22Rv1 (cell line): ENCODE measurements around the gene TJP3.

ENCODE experiments used
- H3K27ac ChIP-seq: fragments of 450-650 bp; 2 replicates; pipeline ENCODE4 v1.5.1; 2017
- ZFX ChIP-seq: fragments of 450-650 bp; IDR thresholded peaks from 2 replicates; pipeline ENCODE4 v1.6.1; 2017; ENCODE audit warnings: antibody characterized with exemption, borderline replicate concordance
- TF ChIP-seq, protein P1 (sequence below): fragments of 450-650 bp; IDR thresholded peaks from 2 replicates; pipeline ENCODE4 v1.5.1; 2017; ENCODE audit warnings: mild to moderate bottlenecking

The TJP3 gene

DNA sequence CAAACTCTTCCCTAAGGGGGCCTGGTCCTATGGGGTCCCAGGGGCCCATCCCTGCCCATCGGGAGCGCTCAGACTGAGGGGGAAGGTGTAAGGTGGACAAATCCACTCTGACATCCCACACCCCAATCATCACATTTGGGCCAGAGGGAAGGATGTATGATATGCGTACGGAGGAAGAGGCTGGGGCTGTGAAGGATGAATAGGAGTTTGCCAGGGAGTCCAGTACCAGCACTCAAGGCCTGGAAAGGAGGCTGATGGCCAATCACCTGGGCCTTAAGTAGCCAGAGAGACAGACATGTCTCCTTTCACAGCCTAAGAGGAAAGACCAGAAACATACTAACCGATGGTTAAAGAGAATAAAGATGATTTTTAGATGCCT, 14.9 kb downstream of the TJP3 start:
- no peak for TF ChIP-seq ZFX
- TF ChIP-seq, protein P1, sequence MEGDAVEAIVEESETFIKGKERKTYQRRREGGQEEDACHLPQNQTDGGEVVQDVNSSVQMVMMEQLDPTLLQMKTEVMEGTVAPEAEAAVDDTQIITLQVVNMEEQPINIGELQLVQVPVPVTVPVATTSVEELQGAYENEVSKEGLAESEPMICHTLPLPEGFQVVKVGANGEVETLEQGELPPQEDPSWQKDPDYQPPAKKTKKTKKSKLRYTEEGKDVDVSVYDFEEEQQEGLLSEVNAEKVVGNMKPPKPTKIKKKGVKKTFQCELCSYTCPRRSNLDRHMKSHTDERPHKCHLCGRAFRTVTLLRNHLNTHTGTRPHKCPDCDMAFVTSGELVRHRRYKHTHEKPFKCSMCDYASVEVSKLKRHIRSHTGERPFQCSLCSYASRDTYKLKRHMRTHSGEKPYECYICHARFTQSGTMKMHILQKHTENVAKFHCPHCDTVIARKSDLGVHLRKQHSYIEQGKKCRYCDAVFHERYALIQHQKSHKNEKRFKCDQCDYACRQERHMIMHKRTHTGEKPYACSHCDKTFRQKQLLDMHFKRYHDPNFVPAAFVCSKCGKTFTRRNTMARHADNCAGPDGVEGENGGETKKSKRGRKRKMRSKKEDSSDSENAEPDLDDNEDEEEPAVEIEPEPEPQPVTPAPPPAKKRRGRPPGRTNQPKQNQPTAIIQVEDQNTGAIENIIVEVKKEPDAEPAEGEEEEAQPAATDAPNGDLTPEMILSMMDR, result no peak
- peak overlapping the region; percentile 42; the same call in 1 of the 2 replicates for H3K27ac ChIP-seq

DNA sequence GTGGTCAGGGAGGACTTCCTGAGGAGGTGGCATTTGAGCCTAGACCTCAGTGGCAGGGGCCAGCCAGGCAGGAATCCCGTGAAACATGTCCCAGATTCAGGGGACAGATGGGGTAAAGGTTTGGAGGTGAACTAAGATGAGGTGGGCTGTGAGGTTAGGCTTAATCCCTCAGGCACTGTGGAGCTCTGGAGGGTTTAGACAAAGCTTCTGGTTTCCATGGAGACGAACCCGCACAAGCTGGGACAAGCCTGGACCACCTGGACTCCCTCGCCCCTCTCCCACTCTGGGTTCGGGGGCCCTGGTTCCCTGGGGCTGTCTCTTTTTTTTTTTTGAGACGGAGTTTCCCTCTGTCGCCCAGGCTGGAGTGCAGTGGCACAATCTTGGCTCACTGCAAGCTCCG, 15.7 kb downstream of the TJP3 start:
- 0 out of 2 replicates have a peak overlapping the region, but pooled peaks have one; percentile 60 for H3K27ac ChIP-seq
- TF ChIP-seq, protein P1, result no peak
- TF ChIP-seq ZFX, result no peak

DNA sequence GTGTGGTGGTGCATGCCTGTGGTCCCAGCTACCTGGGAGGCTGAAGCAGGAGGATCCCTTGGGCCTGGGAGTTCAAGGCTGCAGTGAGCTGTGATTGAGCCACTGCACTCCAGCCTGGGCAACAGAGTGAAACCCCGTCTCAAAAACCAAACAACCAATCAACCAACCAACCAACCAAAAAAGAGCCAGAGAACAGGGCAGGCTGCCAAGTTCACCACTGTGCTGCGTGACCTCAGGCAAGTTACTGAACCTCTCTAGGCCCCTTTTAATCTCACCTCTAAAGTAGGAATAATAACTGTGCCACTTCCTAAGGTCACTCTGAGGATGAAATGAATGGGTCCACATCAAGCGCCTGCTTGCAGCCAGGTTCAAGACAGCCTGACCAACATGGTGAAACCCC, 16.9 kb downstream of the TJP3 start:
- TF ChIP-seq ZFX, result no peak
- TF ChIP-seq, protein P1, result no peak
- H3K27ac ChIP-seq, result peak overlapping the region; percentile 60

DNA sequence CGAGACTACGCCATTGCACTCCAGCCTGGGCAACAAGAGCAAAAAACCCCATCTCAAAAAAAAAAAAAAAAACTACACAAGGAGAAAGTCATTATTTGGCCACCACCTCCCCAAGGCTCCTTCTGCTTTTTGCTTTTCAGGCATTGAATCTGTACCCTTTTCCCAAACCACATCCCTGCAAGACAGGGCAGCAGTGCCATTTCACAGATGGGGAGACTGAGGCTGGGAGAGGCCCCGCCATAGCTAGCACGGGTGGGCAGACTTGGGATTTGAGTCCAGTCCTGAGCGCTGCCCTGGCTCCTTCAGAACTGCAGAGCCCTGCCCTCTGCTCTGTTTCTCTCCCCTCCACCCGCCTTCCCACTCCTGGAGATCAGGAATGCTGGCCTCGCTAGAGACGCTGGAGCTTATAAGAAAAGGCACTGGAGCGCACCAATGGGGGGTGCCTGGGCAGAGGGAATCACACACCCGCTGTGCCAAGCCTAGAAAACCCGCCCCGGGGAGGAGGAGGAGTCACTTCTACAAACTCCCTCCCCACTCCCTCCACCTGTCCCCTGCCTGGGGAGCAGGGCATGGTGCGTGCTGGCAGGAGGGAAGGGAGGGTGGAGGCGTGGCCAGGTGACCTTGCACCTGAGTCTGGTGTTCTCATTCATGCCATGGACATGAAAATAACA, 17.6 kb downstream of the TJP3 start:
- H3K27ac ChIP-seq, result peak overlapping the region; percentile 60
- TF ChIP-seq, protein P1, result no peak
- no peak for TF ChIP-seq ZFX

DNA sequence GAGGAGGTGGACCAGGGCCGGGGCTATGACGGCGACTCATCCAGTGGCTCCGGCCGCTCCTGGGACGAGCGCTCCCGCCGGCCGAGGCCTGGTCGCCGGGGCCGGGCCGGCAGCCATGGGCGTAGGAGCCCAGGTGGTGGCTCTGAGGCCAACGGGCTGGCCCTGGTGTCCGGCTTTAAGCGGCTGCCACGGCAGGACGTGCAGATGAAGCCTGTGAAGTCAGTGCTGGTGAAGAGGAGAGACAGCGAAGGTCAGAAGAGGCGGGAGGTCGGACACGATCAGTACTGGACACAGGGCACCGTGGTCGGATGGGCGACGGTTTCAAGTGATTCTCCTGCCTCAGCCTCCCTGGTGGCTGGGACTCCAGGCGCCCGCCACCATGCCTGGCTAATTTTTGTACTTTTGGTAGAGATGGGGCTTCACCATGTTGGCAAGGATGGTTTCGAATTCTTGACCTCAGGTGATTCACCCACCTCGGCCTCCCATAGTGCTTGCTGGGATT, 22.3 kb downstream of the TJP3 start:
- H3K27ac ChIP-seq, result no peak overlapping the region
- TF ChIP-seq ZFX, result no peak
- TF ChIP-seq, protein P1, result no peak

DNA sequence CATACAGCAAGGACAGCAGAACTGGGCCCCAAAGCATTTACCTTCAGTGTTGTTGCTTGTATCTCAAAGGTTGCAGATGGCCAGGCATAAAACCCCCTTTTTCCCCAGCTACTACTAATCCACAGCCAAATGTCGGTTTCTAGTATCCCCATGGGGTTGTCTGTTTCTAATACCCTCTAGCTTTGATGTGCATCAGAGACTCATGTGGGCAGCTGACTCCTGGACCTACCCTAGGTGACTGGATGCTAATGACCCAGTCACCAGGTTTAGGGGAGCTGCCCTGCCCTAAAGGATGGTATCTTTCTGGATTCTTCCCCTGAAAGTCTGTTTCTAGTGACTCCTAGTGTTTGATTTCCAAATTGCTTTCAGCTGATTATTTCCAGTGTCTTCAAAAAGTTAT, 23.9 kb downstream of the TJP3 start:
- no peak overlapping the region for H3K27ac ChIP-seq
- TF ChIP-seq, protein P1, result no peak
- TF ChIP-seq ZFX, result no peak

DNA sequence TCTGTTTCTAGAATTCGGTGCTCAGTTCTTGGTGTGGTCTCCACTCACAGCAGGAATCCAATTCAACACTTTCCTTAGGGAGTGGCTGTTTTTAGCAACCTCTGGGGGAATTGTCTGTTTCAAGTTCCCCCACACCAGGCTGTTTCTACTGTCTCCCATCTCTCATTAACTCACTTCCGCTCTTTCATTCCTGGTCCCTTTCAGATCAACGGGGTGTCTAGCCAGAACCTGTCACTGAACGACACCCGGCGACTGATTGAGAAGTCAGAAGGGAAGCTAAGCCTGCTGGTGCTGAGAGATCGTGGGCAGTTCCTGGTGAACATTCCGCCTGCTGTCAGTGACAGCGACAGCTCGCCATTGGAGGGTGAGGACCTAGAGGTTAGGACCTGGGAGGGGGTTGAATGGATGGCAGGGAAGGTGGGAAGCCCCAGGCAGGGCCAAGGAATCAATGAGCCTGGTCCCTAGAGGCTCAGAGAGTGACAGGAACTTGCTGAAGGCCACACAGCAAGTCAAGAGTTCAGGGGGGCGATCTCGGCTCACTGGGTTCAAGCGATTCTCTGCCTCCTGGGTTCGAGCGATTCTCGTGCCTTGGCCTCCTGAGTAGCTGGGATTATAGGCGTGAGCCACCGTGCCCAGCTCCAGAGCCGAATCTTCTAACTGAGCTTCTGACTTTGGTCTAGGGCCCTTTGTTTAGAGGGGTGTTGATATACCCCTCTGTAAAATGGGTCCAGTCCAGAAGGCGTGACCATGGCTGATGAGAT, 25.5 kb downstream of the TJP3 start:
- TF ChIP-seq, protein P1, result no peak
- TF ChIP-seq ZFX, result no peak
- H3K27ac ChIP-seq, result no peak overlapping the region
